ENCODE measurements around the gene CCDC80.

CCDC80 gene

GRCh38 chr3:112656043-112656442 is 15.1 kb upstream of the CCDC80 start:
- Histone ChIP-seq H3K9me3 (ENCODE audit: control insufficient read depth, low read length) (no peaks in the 10 kb centered on the region), H3K27me3 (ENCODE audit: control insufficient read depth, insufficient read depth, low read length, poor library complexity, severe bottlenecking) (no peaks in the 10 kb centered on the region), H3K36me3 (ENCODE audit: control insufficient read depth, insufficient read depth, low read length) (no peaks in the 10 kb centered on the region), H3K4me3 (ENCODE audit: insufficient read depth, low read depth, low read length) (no peak overlapping the region), H3K27ac (ENCODE audit: insufficient read depth, low read depth, low read length, poor library complexity, severe bottlenecking) (no peak overlapping the region), H3K4me1 (ENCODE audit: control insufficient read depth, insufficient read depth, low read length) (no peaks in the 10 kb centered on the region)

GRCh38 chr3:112654979-112655378 is 14.0 kb upstream of the CCDC80 start:
- Histone ChIP-seq H3K4me1 (ENCODE audit: control insufficient read depth, insufficient read depth, low read length) (no peaks in the 10 kb centered on the region), H3K27ac (ENCODE audit: insufficient read depth, low read depth, low read length, poor library complexity, severe bottlenecking) (no peak overlapping the region), H3K4me3 (ENCODE audit: insufficient read depth, low read depth, low read length) (no peak overlapping the region), H3K27me3 (ENCODE audit: control insufficient read depth, insufficient read depth, low read length, poor library complexity, severe bottlenecking) (no peaks in the 10 kb centered on the region), H3K9me3 (ENCODE audit: control insufficient read depth, low read length) (no peaks in the 10 kb centered on the region), H3K36me3 (ENCODE audit: control insufficient read depth, insufficient read depth, low read length) (no peaks in the 10 kb centered on the region)
- 100% methylated on average over 1 of the region's 4 CpGs; no CpG with 5 or more reads in 1 of the 2 experiments for WGBS, 2 experiments

GRCh38 chr3:112654492-112654891 is 13.5 kb upstream of the CCDC80 start:
- H3K36me3 ChIP-seq (ENCODE audit: control insufficient read depth, insufficient read depth, low read length), result no peaks in the 10 kb centered on the region
- no peaks in the 10 kb centered on the region for H3K4me1 ChIP-seq (ENCODE audit: control insufficient read depth, insufficient read depth, low read length)
- 94 to 95% methylated on average over 5 of the region's 5 CpGs for WGBS, 2 experiments
- H3K9me3 ChIP-seq (ENCODE audit: control insufficient read depth, low read length), result no peaks in the 10 kb centered on the region
- no peak overlapping the region for H3K4me3 ChIP-seq (ENCODE audit: insufficient read depth, low read depth, low read length)
- H3K27me3 ChIP-seq (ENCODE audit: control insufficient read depth, insufficient read depth, low read length, poor library complexity, severe bottlenecking), result no peaks in the 10 kb centered on the region
- H3K27ac ChIP-seq (ENCODE audit: insufficient read depth, low read depth, low read length, poor library complexity, severe bottlenecking), result no peak overlapping the region

GRCh38 chr3:112653881-112654300 is 12.9 kb upstream of the CCDC80 start:
- 92 to 93% methylated on average over 5 of the region's 5 CpGs for WGBS, 2 experiments
- no peak overlapping the region for H3K27ac ChIP-seq (ENCODE audit: insufficient read depth, low read depth, low read length, poor library complexity, severe bottlenecking)

GRCh38 chr3:112653209-112653871 is 12.4 kb upstream of the CCDC80 start:
- Histone ChIP-seq H3K36me3 (ENCODE audit: control insufficient read depth, insufficient read depth, low read length) (no peaks in the 10 kb centered on the region), H3K27me3 (ENCODE audit: control insufficient read depth, insufficient read depth, low read length, poor library complexity, severe bottlenecking) (no peaks in the 10 kb centered on the region), H3K4me3 (ENCODE audit: insufficient read depth, low read depth, low read length) (no peak overlapping the region), H3K9me3 (ENCODE audit: control insufficient read depth, low read length) (no peaks in the 10 kb centered on the region), H3K4me1 (ENCODE audit: control insufficient read depth, insufficient read depth, low read length) (no peaks in the 10 kb centered on the region), H3K27ac (ENCODE audit: insufficient read depth, low read depth, low read length, poor library complexity, severe bottlenecking) (no peak overlapping the region)
- WGBS, 2 experiments, result 78 to 82% methylated on average over 5 of the region's 5 CpGs

More at GRCh38 chr3:112653881-112654300, 12.9 kb upstream of the CCDC80 start:
- no peaks in the 10 kb centered on the region for H3K36me3 ChIP-seq (ENCODE audit: control insufficient read depth, insufficient read depth, low read length)
- no peaks in the 10 kb centered on the region for H3K9me3 ChIP-seq (ENCODE audit: control insufficient read depth, low read length)
- H3K27me3 ChIP-seq (ENCODE audit: control insufficient read depth, insufficient read depth, low read length, poor library complexity, severe bottlenecking), result no peaks in the 10 kb centered on the region
- H3K4me3 ChIP-seq (ENCODE audit: insufficient read depth, low read depth, low read length), result no peak overlapping the region
- no peaks in the 10 kb centered on the region for H3K4me1 ChIP-seq (ENCODE audit: control insufficient read depth, insufficient read depth, low read length)

- Histone ChIP-seq H3K9me3 (ENCODE audit: control insufficient read depth, low read length) (no peaks in the 10 kb centered on the region), H3K27me3 (ENCODE audit: control insufficient read depth, insufficient read depth, low read length, poor library complexity, severe bottlenecking) (no peaks in the 10 kb centered on the region), H3K36me3 (ENCODE audit: control insufficient read depth, insufficient read depth, low read length) (no peaks in the 10 kb centered on the region), H3K4me3 (ENCODE audit: insufficient read depth, low read depth, low read length) (no peak overlapping the region), H3K4me1 (ENCODE audit: control insufficient read depth, insufficient read depth, low read length) (peaks cover 10% of the 10 kb centered on the region), H3K27ac (ENCODE audit: insufficient read depth, low read depth, low read length, poor library complexity, severe bottlenecking) (no peak overlapping the region)
- 97 to 98% methylated on average over 2 of the region's 2 CpGs for WGBS, 2 experiments
Observed at GRCh38 chr3:112651516-112651915, 10.6 kb upstream of the CCDC80 start.

- no peaks in the 10 kb centered on the region for H3K36me3 ChIP-seq (ENCODE audit: control insufficient read depth, insufficient read depth, low read length)
- peaks cover 10% of the 10 kb centered on the region for H3K4me1 ChIP-seq (ENCODE audit: control insufficient read depth, insufficient read depth, low read length)
- no peak overlapping the region for H3K27ac ChIP-seq (ENCODE audit: insufficient read depth, low read depth, low read length, poor library complexity, severe bottlenecking)
- H3K9me3 ChIP-seq (ENCODE audit: control insufficient read depth, low read length), result no peaks in the 10 kb centered on the region
- H3K27me3 ChIP-seq (ENCODE audit: control insufficient read depth, insufficient read depth, low read length, poor library complexity, severe bottlenecking), result no peaks in the 10 kb centered on the region
- no peak overlapping the region for H3K4me3 ChIP-seq (ENCODE audit: insufficient read depth, low read depth, low read length)
- 93 to 95% methylated on average over 3 of the region's 3 CpGs for WGBS, 2 experiments
Observed at GRCh38 chr3:112651071-112651470, 10.1 kb upstream of the CCDC80 start.

GRCh38 chr3:112650482-112650881 is 9.5 kb upstream of the CCDC80 start:
- H3K4me1 ChIP-seq (ENCODE audit: control insufficient read depth, insufficient read depth, low read length), result peaks cover 10% of the 10 kb centered on the region
- H3K27ac ChIP-seq (ENCODE audit: insufficient read depth, low read depth, low read length, poor library complexity, severe bottlenecking), result no peak overlapping the region
- WGBS, 2 experiments, result 91 to 95% methylated on average over 2 to 3 of the region's 3 CpGs
- no peak overlapping the region for H3K4me3 ChIP-seq (ENCODE audit: insufficient read depth, low read depth, low read length)
- H3K27me3 ChIP-seq (ENCODE audit: control insufficient read depth, insufficient read depth, low read length, poor library complexity, severe bottlenecking), result no peaks in the 10 kb centered on the region
- no peaks in the 10 kb centered on the region for H3K36me3 ChIP-seq (ENCODE audit: control insufficient read depth, insufficient read depth, low read length)
- no peaks in the 10 kb centered on the region for H3K9me3 ChIP-seq (ENCODE audit: control insufficient read depth, low read length)

GRCh38 chr3:112649478-112649735 is 8.5 kb upstream of the CCDC80 start:
- H3K4me1 ChIP-seq (ENCODE audit: control insufficient read depth, insufficient read depth, low read length), result peaks cover 10% of the 10 kb centered on the region
- whole genome bisulfite sequencing, 2 experiments, result 94 to 95% methylated on average over 1 of the region's 1 CpG
- H3K27me3 ChIP-seq (ENCODE audit: control insufficient read depth, insufficient read depth, low read length, poor library complexity, severe bottlenecking), result no peaks in the 10 kb centered on the region
- no peaks in the 10 kb centered on the region for H3K9me3 ChIP-seq (ENCODE audit: control insufficient read depth, low read length)
- H3K36me3 ChIP-seq (ENCODE audit: control insufficient read depth, insufficient read depth, low read length), result no peaks in the 10 kb centered on the region
- H3K27ac ChIP-seq (ENCODE audit: insufficient read depth, low read depth, low read length, poor library complexity, severe bottlenecking), result no peak overlapping the region
- no peak overlapping the region for H3K4me3 ChIP-seq (ENCODE audit: insufficient read depth, low read depth, low read length)

- H3K4me3 ChIP-seq (ENCODE audit: insufficient read depth, low read depth, low read length), result no peak overlapping the region
- H3K4me1 ChIP-seq (ENCODE audit: control insufficient read depth, insufficient read depth, low read length), result peaks cover 13% of the 10 kb centered on the region
- no peaks in the 10 kb centered on the region for H3K36me3 ChIP-seq (ENCODE audit: control insufficient read depth, insufficient read depth, low read length)
- H3K9me3 ChIP-seq (ENCODE audit: control insufficient read depth, low read length), result no peaks in the 10 kb centered on the region
- 33 to 44% methylated on average over 5 of the region's 5 CpGs for WGBS, 2 experiments
- peak overlapping the region; percentile 23 for H3K27ac ChIP-seq (ENCODE audit: insufficient read depth, low read depth, low read length, poor library complexity, severe bottlenecking)
- no peaks in the 10 kb centered on the region for H3K27me3 ChIP-seq (ENCODE audit: control insufficient read depth, insufficient read depth, low read length, poor library complexity, severe bottlenecking)
Observed at GRCh38 chr3:112647122-112647521, 6.2 kb upstream of the CCDC80 start.

- no peaks in the 10 kb centered on the region for H3K36me3 ChIP-seq (ENCODE audit: control insufficient read depth, insufficient read depth, low read length)
- H3K9me3 ChIP-seq (ENCODE audit: control insufficient read depth, low read length), result no peaks in the 10 kb centered on the region
- no peak overlapping the region for H3K4me3 ChIP-seq (ENCODE audit: insufficient read depth, low read depth, low read length)
- H3K27ac ChIP-seq (ENCODE audit: insufficient read depth, low read depth, low read length, poor library complexity, severe bottlenecking), result peak overlapping the region; percentile 23
- peaks cover 18% of the 10 kb centered on the region for H3K4me1 ChIP-seq (ENCODE audit: control insufficient read depth, insufficient read depth, low read length)
- WGBS, 2 experiments, result 76 to 79% methylated on average over 6 to 7 of the region's 7 CpGs
- H3K27me3 ChIP-seq (ENCODE audit: control insufficient read depth, insufficient read depth, low read length, poor library complexity, severe bottlenecking), result no peaks in the 10 kb centered on the region
Observed at GRCh38 chr3:112646623-112647022, 5.7 kb upstream of the CCDC80 start.

Measured in ectodermal cell (in vitro differentiated cells).